MM.1S (cell line): Measurements from ENCODE around the gene IFTAP.

ENCODE experiments used
- DNase-seq: peaks from one replicate; pipeline ENCODE4 v3.0.0-alpha.2; 2015
- H2AFZ ChIP-seq: fragments of 300-600 bp; sonication (generic); 2 replicates; pipeline ENCODE4 v1.6.0; 2016; ENCODE audit warnings: antibody characterized with exemption, low read length
- H3F3A ChIP-seq: fragments of 300-600 bp; sonication (generic); 2 replicates; pipeline ENCODE4 v1.6.1; 2016; ENCODE audit warnings: mild to moderate bottlenecking, antibody characterized with exemption, low read length, moderate library complexity, mixed read lengths; ENCODE audit not compliant: insufficient read depth
- H3K27ac ChIP-seq: fragments of 300-600 bp; sonication (generic); 2 replicates; pipeline ENCODE4 v1.5.1; 2016; ENCODE audit warnings: mild to moderate bottlenecking, low read length
- H3K27me3 ChIP-seq: fragments of 300-600 bp; sonication (generic); replicated peaks from 2 replicates; pipeline ENCODE4 v1.6.0; 2016; ENCODE audit warnings: low read length; ENCODE audit not compliant: insufficient read depth
- H3K36me3 ChIP-seq: fragments of 300-600 bp; sonication (generic); replicated peaks from 2 replicates; pipeline ENCODE4 v1.6.1; 2016; ENCODE audit warnings: mild to moderate bottlenecking, low read length, mixed read lengths; ENCODE audit not compliant: insufficient read depth
- H3K4me1 ChIP-seq: fragments of 300-600 bp; sonication (generic); 2 replicates; pipeline ENCODE4 v1.6.1; 2016; ENCODE audit warnings: low read length, mixed read lengths
- H3K4me2 ChIP-seq: fragments of 300-600 bp; sonication (generic); 2 replicates; pipeline ENCODE4 v1.6.0; 2016; ENCODE audit warnings: low read depth, low read length
- H3K4me3 ChIP-seq: fragments of 300-600 bp; sonication (generic); 2 replicates; pipeline ENCODE4 v1.5.1; 2016; ENCODE audit warnings: low read length, mixed read lengths
- H3K79me2 ChIP-seq: fragments of 300-600 bp; sonication (generic); 2 replicates; pipeline ENCODE4 v1.6.1; 2016; ENCODE audit warnings: mixed run types, low read length, mixed read lengths
- H3K9ac ChIP-seq: fragments of 300-600 bp; sonication (generic); 2 replicates; pipeline ENCODE4 v1.6.1; 2016; ENCODE audit warnings: low read length, mixed read lengths
- H3K9me2 ChIP-seq: fragments of 300-600 bp; sonication (generic); replicated peaks from 2 replicates; pipeline ENCODE4 v1.6.1; 2016; ENCODE audit warnings: mild to moderate bottlenecking, low read length, mixed read lengths; ENCODE audit not compliant: insufficient read depth
- H3K9me3 ChIP-seq: fragments of 300-600 bp; sonication (generic); replicated peaks from 2 replicates; pipeline ENCODE4 v1.6.1; 2016; ENCODE audit warnings: mild to moderate bottlenecking, low read length, mixed read lengths; ENCODE audit not compliant: insufficient read depth
- H4K20me1 ChIP-seq: fragments of 300-600 bp; sonication (generic); 2 replicates; pipeline ENCODE4 v1.6.1; 2016; ENCODE audit warnings: mild to moderate bottlenecking, low read length, moderate library complexity, mixed read lengths; ENCODE audit not compliant: insufficient read depth
- CTCF ChIP-seq: fragments of 300-600 bp; sonication (generic); IDR thresholded peaks from 2 replicates; pipeline ENCODE4 v1.5.1; 2016; ENCODE audit warnings: antibody characterized with exemption, low read length, mixed read lengths
- EZH2 ChIP-seq: fragments of 300-600 bp; sonication (generic); optimal IDR thresholded peaks from 2 replicates; pipeline ENCODE3; 2017; ENCODE audit warnings: low read depth, mild to moderate bottlenecking, antibody characterized with exemption, low read length, mixed read lengths
- EZH2phosphoT487 ChIP-seq: fragments of 300-600 bp; sonication (generic); IDR thresholded peaks from 2 replicates; pipeline ENCODE4 v1.6.1; 2018; ENCODE audit warnings: antibody characterized with exemption, low read length

Gene IFTAP

GRCh38 chr11:36693139-36693843 is 99.0 kb downstream of the IFTAP start:
- Histone ChIP-seq H3K27ac (no peak overlapping the region), H3K4me1 (no peaks in the 10 kb centered on the region), H3K4me2 (no peak overlapping the region), H3F3A (no peaks in the 10 kb centered on the region), H3K9me2 (no peaks in the 10 kb centered on the region), H2AFZ (no peak overlapping the region), H3K79me2 (no peaks in the 10 kb centered on the region), H3K4me3 (no peak overlapping the region), H3K9ac (no peak overlapping the region), H3K27me3 (no peaks in the 10 kb centered on the region), H3K36me3 (no peaks in the 10 kb centered on the region), H4K20me1 (no peaks in the 10 kb centered on the region), H3K9me3 (no peaks in the 10 kb centered on the region)
- DNase-seq = no peak
- TF ChIP-seq CTCF (no peak), EZH2phosphoT487 (no peak), EZH2 (no peak)

GRCh38 chr11:36695111-36695510 is 100.8 kb downstream of the IFTAP start:
- no peaks in the 10 kb centered on the region for H3K4me1 ChIP-seq
- no peak overlapping the region for H3K4me3 ChIP-seq
- no peak overlapping the region for H3K4me2 ChIP-seq
- no peaks in the 10 kb centered on the region for H3F3A ChIP-seq
- no peaks in the 10 kb centered on the region for H3K9me3 ChIP-seq
- H3K79me2 ChIP-seq = no peaks in the 10 kb centered on the region
- no peak for TF ChIP-seq EZH2
- TF ChIP-seq CTCF = no peak
- H3K36me3 ChIP-seq = no peaks in the 10 kb centered on the region
- H4K20me1 ChIP-seq = no peaks in the 10 kb centered on the region
- no peaks in the 10 kb centered on the region for H3K9me2 ChIP-seq
- H3K9ac ChIP-seq = no peak overlapping the region
- H3K27ac ChIP-seq = no peak overlapping the region
- no peaks in the 10 kb centered on the region for H3K27me3 ChIP-seq
- no peak for DNase-seq
- H2AFZ ChIP-seq = no peak overlapping the region

GRCh38 chr11:36695571-36695970 is 101.3 kb downstream of the IFTAP start:
- H2AFZ ChIP-seq = no peak overlapping the region
- no peak for DNase-seq
- H3K36me3 ChIP-seq = no peaks in the 10 kb centered on the region
- H3K27me3 ChIP-seq = no peaks in the 10 kb centered on the region
- no peaks in the 10 kb centered on the region for H3K79me2 ChIP-seq
- H3K4me3 ChIP-seq = no peak overlapping the region
- no peak overlapping the region for H3K4me2 ChIP-seq
- no peak overlapping the region for H3K9ac ChIP-seq
- H3K27ac ChIP-seq = no peak overlapping the region
- no peaks in the 10 kb centered on the region for H3K9me3 ChIP-seq
- no peaks in the 10 kb centered on the region for H3K9me2 ChIP-seq
- no peaks in the 10 kb centered on the region for H4K20me1 ChIP-seq
- no peaks in the 10 kb centered on the region for H3F3A ChIP-seq
- TF ChIP-seq EZH2phosphoT487 (no peak), EZH2 (no peak), CTCF (no peak)
- no peaks in the 10 kb centered on the region for H3K4me1 ChIP-seq
